ENCODE data around the gene KIAA1755.

Gene KIAA1755

GRCh38 chr20:38247166-38247509 lies 13.4 kb downstream of the KIAA1755 start:
- DNase-seq: no peak

GRCh38 chr20:38246357-38247165 lies 14.0 kb downstream of the KIAA1755 start:
- TF ChIP-seq GATA1 (IDR thresholded peaks at IDR 0.05; ENCODE audit: low read depth, low read length) (no peak), POLR2A (IDR thresholded peaks at IDR 0.05; ENCODE audit: low read length) (no peak)
- no peak for DNase-seq

More at GRCh38 chr20:38247166-38247509, 13.4 kb downstream of the KIAA1755 start:
- no peak for TF ChIP-seq GATA1 (IDR thresholded peaks at IDR 0.05; ENCODE audit: low read depth, low read length)
- TF ChIP-seq POLR2A (IDR thresholded peaks at IDR 0.05; ENCODE audit: low read length): no peak

GRCh38 chr20:38245753-38246152 lies 14.8 kb downstream of the KIAA1755 start:
- DNase-seq: no peak
- no peak for TF ChIP-seq POLR2A (IDR thresholded peaks at IDR 0.05; ENCODE audit: low read length)

GRCh38 chr20:38243709-38244020 lies 16.9 kb downstream of the KIAA1755 start:
- TF ChIP-seq POLR2A (IDR thresholded peaks at IDR 0.05; ENCODE audit: low read length) (no peak), GATA1 (IDR thresholded peaks at IDR 0.05; ENCODE audit: low read depth, low read length) (no peak)

GRCh38 chr20:38242848-38243708 lies 17.5 kb downstream of the KIAA1755 start:
- no peak for TF ChIP-seq POLR2A (IDR thresholded peaks at IDR 0.05; ENCODE audit: low read length)
- no peak for TF ChIP-seq GATA1 (IDR thresholded peaks at IDR 0.05; ENCODE audit: low read depth, low read length)
- peak; percentile 62 to 72 for DNase-seq

More at GRCh38 chr20:38243709-38244020, 16.9 kb downstream of the KIAA1755 start:
- DNase-seq: no peak

GRCh38 chr20:38241201-38241600 lies 19.3 kb downstream of the KIAA1755 start:
- no peak for TF ChIP-seq GATA1 (IDR thresholded peaks at IDR 0.05; ENCODE audit: low read depth, low read length)
- no peak for TF ChIP-seq POLR2A (IDR thresholded peaks at IDR 0.05; ENCODE audit: low read length)
- DNase-seq: no peak

- DNase-seq: no peak
- TF ChIP-seq POLR2A (IDR thresholded peaks at IDR 0.05; ENCODE audit: low read length) (no peak), GATA1 (IDR thresholded peaks at IDR 0.05; ENCODE audit: low read depth, low read length) (no peak)
These were observed 21.1 kb downstream of the KIAA1755 start for GRCh38 chr20:38239441-38239840.

- TF ChIP-seq POLR2A (IDR thresholded peaks at IDR 0.05; ENCODE audit: low read length): no peak
- TF ChIP-seq GATA1 (IDR thresholded peaks at IDR 0.05; ENCODE audit: low read depth, low read length): no peak
- DNase-seq: no peak
These were observed 21.7 kb downstream of the KIAA1755 start for GRCh38 chr20:38238829-38239228.

- TF ChIP-seq POLR2A (IDR thresholded peaks at IDR 0.05; ENCODE audit: low read length): no peak
- TF ChIP-seq GATA1 (IDR thresholded peaks at IDR 0.05; ENCODE audit: low read depth, low read length): no peak
- DNase-seq: no peak
These were observed 23.2 kb downstream of the KIAA1755 start for GRCh38 chr20:38237381-38237780.

- no peak for DNase-seq
- TF ChIP-seq POLR2A (IDR thresholded peaks at IDR 0.05; ENCODE audit: low read length) (no peak), GATA1 (IDR thresholded peaks at IDR 0.05; ENCODE audit: low read depth, low read length) (no peak)
These were observed 28.9 kb downstream of the KIAA1755 start for GRCh38 chr20:38231531-38232121.

- TF ChIP-seq GATA1 (IDR thresholded peaks at IDR 0.05; ENCODE audit: low read depth, low read length) (no peak), POLR2A (IDR thresholded peaks at IDR 0.05; ENCODE audit: low read length) (no peak)
- DNase-seq: no peak
These were observed 29.5 kb downstream of the KIAA1755 start for GRCh38 chr20:38230957-38231526.

GRCh38 chr20:38230253-38230551 lies 30.3 kb downstream of the KIAA1755 start:
- DNase-seq: no peak
- TF ChIP-seq GATA1 (IDR thresholded peaks at IDR 0.05; ENCODE audit: low read depth, low read length): no peak
- TF ChIP-seq POLR2A (IDR thresholded peaks at IDR 0.05; ENCODE audit: low read length): no peak

- TF ChIP-seq POLR2A (IDR thresholded peaks at IDR 0.05; ENCODE audit: low read length) (no peak), GATA1 (IDR thresholded peaks at IDR 0.05; ENCODE audit: low read depth, low read length) (no peak)
- peak; percentile 14 to 44 for DNase-seq
These were observed 30.9 kb downstream of the KIAA1755 start for GRCh38 chr20:38229376-38230252.

Data from erythroblast (primary cell).